Fibroblast of peridontal ligament (primary cell): ENCODE results near the gene CCL28.
"Not testable (repeated sequence)": the region's sequence is repeated elsewhere in the genome, so short reads cannot be mapped to it uniquely, and the experiment has no call there.

Source experiments
- DNase-seq: peaks from one replicate; pipeline ENCODE4 v3.0.0-alpha.2; 2010; ENCODE audit errors: extremely low read depth

CCL28 gene

DNA sequence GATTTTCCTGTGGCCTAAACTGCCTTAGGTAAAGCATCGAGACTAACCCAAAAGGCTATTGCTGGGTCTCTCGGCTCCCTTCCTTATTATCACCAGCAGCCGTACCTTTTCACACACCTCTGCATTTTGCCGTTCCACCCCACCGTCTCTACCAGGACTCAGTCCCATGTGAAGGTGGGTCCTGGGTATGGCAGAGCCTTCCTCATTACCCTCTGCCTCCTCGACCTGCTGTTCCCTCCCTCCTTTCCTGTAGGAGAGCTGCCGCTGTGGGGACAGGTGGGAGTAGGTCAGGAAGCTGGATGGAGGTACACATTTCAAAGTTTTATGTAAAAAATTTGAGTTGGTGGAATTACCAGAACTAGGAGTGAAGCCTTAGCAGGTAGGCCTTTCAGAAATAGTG, 1.8 kb downstream of the CCL28 start:
- DNase-seq: no peak

DNA sequence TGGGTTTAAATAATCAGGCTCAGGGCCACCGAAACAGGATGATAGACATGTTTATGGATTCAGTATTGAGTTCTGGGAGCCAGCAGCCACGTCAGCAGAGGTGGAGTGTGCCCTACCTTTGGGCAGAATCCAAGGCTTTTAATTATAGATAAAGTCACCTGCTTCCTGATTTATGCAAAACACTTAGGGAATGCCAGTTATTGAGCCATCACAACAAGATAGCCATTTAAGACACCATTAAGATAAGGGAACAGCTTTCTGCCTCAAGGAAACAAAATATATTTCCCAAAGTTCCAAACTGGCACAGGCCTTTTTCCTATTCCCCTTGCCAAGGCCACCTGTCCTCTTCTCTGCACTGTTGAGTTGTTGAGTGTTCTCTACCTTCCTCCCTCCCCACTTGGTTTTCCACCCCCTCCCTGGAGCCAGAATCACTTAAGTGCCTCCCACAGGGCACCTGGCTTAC, 2.4 kb downstream of the CCL28 start:
- DNase-seq: no peak

DNA sequence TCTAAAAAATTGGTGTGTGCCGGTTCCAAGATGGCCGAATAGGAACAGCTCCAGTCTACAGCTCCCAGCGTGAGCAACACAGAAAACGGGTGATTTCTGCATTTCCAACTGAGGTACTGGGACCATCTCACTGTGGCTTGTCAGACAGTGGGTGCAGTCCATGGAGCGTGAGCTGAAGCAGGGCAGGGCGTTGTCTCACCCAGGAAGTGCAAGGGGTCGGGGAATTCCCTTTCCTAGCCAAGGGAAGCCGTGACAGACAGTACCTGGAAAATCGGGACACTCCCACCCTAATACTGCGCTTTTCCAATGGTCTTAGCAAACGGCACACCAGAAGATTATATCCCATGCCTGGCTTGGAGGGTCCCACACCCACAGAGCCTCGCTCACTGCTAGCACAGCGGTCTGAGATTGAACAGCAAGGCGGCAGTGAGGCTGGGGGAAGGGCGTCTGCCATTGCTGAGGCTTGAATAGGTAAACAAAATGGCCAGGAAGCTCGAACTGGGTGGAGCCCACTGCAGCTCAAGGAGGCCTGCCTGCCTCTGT, 9.6 kb downstream of the CCL28 start:
- not testable (repeated sequence) for DNase-seq

DNA sequence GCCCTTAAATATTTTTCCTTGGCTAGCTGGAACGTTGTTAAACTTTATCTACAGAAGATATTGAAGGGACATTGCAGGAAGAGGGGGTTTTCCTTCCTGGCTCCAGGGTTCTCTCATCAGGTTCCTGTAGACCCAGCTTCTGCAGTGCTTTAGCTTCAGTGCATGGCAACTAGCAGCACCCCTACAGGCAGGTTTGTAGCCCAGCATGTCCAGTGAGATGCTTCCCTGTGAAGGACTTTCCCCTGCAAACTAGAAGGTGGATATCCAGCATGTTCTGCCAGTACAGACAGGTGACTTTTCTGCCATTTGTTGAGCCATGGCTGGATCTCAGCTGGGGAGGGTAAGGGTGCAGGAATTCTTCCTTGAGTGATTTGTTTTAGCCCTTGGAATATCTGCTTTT, 10.4 kb downstream of the CCL28 start:
- no peak for DNase-seq

DNA sequence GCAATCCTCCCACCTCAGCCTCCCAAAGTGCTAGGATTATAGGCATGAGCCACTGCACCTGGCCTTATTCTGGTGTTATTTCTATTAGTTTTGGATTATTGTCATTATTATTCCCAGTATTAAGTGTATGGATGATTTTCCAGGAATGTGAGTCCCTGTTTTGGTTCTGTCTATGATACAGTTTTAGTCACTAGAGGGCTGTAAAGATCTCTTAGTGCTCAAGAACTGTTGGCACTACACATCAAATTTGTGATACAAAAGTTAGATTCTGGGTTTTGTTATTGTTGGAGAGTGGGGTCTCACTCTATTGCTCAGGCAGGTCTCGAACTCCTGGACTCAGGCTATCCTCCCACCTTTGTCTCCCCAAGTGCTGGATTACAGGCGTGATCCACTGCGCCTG, 12.1 kb downstream of the CCL28 start:
- DNase-seq: peak; percentile 49

DNA sequence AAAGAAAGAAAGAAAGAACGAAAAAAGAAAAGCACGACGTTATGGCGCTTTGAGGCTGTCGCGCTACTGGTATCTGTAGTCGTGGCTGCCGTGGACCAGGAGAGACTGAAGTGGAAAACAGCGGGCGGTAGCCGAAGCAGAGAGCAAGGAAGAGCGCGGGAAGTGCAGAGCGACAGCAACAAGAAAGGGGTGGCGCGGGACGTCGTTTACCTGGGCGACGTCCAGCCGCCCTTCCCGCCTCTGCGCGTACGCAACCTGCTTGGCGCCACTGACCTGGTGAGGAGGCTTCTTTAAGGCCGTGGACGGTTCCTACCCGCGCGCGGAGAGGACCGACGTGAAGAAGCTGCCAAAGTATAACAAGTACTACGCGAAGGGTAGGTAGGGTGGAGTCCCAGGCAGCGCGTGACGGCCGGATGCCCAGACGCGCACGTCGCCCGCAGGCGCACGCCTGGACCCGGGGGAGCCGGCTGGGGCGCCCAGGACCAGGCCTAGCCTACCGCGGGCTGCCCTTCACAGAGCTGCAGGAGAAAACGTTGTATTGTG, 15.4 kb downstream of the CCL28 start:
- DNase-seq: peak; percentile 11

DNA sequence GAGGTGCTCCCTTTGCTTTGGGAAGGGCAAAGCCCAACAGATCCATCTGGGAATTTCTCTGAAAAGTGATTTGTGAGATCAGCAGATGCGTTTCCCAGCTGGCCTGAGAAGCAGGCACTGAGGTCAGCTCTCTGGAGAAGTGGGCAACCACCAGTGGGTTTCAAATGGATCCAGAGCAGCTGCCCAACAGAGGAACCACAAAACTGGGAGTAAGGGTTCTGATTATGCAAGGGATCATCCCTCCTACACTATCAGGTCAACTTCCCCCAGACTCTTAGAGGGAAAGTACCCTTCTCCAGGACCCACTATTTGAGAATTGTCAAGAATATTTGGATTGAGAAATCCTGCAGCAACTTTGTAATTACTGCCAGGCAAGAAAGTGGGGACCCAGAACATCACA, 21.7 kb downstream of the CCL28 start:
- no peak for DNase-seq

DNA sequence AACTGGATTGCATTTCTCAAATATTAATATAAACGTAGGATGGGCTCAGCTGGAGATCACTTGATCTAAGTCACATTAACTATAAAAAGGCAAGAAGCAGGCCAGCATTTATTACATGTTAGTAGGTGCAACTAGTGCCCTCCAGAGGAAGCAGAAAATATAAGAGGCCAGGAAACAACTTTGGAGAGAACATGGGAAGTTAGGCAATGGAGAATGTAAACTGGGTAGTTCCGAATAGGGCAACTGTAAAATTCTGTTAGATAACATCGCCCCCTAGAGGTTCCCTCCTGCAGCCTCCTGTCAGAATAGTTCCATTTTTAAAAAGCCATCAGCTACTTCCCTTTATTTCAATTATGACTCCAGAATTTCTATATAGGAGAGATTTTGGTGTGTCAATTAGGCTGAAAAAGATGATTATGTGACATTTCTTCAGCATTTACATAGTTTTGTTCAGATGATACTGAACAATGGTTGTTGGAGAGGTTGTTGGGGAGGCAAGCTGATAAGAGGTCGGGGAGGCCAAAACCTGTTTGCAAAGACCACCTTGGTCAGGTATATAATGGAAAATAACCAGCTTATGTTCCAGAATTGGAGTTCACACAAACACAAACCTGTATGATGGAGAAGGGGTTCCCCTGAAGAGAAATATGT, 22.4 kb downstream of the CCL28 start:
- DNase-seq: peak; percentile 96

DNA sequence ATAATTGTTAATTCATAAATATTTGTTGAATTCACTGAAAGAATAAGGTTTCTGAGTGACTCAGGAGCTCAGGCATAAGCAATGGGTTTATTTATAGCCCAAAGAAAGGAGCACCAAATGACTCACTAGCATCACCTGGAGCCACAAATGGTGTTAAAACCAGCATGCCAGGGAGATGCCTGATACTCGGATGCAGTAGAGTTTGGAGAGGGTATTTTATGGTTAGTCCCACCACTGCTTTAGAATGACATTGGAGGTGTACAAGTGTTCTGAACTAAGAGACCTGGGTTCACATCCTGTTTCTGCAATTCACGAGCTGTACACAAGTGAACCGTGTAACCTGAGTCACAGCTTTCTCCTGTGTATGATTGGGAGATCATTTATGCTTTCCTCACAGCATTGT, 25.2 kb downstream of the CCL28 start:
- no peak for DNase-seq

DNA sequence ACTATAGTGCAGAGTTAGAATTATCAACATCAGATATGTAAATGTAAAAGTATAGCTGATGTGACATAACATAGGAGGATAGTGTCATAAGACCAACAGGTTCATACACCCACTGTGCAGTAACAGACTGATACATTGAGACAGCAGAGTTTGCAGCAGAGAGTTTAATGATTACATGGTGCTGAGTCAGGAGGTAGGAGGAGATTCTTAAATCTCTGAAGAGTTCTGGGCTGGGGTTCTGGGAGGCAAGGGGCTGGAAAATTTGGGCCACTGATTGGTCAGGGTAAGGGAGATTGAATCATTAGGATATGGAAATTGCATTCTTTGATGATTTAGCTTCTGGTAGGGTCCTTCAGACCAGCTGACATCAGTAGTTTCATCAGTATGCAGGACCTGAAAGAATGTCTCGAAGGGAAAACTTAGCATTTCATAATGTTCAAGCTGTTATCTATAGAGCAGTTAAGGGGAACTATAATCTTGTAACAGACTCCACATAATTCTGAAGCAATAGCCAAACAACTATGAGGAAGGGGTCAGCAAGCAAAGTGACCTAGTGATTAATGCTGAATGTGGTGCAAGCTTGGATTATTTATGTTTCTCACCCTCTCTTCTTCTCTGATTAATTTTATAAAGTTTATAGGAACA, 35.6 kb downstream of the CCL28 start:
- DNase-seq: no peak

DNA sequence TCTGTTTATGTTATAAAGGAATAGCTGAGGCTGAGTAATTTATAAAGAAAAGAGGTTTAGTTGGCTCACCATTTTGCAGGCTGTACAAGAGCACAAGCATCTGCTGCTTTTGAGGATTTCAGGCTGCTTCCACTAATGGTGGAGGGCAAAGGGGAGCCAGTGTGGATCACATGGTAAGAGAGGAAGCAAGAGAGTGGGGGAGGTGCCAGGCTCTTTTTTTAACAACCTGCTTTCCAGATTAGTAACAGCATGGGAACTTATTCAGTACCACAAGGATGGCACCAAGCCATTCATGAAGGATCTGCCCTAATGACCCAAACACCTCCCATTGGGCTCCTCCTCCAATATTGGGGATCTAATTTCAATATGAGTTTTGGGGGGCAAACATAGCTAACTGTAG, 40.4 kb downstream of the CCL28 start:
- no peak for DNase-seq

DNA sequence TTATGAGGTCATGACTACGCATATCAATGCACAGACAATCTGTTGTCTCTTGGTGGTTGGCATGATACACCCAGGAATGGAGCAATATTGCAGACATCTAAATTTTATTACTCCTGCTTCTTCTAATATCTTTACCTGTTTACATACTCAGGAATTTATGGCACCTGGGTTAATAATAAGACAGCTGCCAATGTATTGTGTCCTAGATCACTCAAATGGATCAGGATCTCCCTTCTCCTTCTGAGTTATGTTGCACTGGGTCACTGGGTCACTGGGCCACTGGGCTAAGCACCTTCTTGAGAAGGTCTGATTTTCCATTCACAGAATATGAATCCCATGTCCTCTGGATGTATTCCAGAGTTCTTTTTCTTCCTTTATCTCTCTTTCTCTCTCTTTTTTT, 41.8 kb downstream of the CCL28 start:
- DNase-seq: no peak

DNA sequence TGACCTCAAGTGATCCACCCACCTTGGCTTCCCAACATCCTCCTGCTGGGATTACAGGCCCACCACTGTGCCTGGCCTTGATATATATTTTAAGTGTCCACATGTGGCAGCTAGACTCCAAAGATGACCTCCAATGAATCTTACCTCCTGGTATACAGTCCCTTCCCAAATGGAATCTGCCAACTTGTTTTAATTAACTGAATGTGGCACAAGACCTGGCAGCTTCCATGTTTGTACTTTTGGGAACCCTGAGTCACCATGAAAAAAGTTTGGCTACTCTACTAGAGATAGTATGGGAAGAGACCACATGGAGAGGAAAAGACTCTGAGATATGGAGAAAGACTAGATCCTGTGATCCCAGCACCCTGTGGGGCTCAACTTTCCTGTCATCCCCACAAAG, 42.5 kb downstream of the CCL28 start:
- peak; percentile 25 for DNase-seq

DNA sequence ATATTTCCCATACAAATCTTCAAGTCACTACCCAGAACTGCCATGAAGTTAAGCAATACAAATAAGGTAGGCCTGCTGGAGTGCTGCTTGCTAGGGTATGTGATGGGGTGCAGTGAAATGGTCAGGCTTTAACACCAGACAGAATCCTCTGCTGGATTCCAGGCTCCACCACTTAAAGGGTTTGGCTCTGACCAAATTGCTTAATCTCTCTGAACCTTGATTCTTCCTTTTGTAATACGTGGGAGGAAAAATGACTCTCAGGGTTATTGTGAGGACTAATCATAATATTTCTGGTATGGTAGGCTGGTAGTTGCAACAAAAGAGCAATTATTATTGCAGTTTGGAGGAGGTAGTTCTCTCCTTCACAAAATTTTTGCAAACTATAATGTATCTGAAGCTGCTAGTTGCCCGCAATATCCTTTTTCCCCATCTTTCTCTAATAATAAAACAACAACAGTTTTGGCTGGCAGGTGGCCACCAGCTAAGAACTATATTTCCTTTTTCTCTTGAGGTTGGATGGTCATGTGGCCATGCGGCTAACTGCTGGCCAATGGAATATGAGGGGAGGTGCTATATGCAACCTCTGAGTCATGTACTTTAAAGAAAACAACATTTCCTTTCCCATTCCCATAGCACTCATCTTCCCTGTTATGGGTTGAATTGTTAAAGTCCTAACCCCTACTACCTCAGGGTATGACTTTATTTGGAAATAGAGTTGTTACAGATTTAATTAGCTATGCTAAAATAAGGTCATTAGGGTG, 44.1 kb downstream of the CCL28 start:
- no peak for DNase-seq

DNA sequence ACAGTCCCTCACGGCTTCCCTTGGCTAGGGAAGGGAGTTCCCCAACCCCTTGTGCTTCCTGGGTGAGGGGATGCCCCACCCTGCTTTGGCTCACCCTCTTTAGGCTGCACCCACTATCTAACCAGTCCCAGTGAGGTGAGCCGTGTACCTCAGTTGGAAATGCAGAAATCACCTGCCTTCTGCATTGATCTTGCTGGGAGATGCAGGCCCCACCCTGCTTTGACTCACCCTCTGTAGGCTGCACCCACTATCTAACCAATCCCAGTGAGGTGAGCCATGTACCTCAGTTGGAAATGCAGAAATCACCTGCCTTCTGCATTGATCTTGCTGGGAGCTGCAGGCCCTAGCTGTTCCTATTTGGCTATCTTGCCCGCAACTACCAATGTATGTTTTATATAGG, 44.7 kb downstream of the CCL28 start:
- no peak for DNase-seq

DNA sequence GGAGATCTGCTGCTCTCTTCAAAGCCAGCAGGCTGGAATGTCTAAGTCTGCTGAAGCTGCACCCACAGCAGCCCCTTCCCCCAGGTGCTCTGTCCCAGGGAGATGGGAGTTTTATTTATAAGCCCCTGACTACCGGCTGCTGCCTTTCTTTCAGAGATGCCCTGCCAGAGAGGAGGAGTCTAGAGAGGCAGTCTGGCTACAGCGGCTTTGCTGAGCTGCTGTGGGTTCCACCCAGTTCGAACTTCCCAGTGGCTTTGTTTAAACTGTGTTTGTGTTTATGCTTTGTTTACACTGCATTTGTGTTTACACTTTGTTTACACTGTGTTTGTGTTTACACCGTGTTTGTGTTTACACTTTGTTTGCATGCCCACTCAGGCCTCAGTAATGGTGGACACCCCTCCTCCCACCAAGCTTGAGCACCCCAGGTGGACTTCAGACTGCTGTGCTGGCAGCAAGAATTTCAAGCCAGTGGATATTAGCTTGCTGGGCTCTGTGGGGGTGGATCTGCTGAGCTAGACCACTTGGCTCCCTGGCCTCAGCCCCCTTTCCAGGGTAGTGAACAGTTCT, 45.4 kb downstream of the CCL28 start:
- not testable (repeated sequence) for DNase-seq

DNA sequence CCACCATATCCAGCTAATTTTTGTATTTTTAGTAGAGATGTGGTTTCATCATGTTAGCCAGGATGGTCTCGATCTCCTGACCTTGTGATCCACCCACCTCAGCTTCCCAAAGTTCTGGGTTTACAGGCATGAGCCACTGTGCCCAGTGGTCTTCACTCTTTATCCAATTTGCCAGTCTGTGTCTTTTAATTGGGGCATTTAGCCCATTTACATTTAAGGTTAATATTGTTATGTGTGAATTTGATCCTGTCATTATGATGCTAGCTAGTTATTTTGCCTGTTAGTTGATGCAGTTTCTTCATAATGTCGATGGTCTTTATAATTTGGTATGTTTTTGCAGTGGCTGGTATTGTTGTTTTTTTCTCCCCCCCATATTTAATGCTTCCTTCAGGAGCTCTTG, 47.0 kb downstream of the CCL28 start:
- not testable (repeated sequence) for DNase-seq

DNA sequence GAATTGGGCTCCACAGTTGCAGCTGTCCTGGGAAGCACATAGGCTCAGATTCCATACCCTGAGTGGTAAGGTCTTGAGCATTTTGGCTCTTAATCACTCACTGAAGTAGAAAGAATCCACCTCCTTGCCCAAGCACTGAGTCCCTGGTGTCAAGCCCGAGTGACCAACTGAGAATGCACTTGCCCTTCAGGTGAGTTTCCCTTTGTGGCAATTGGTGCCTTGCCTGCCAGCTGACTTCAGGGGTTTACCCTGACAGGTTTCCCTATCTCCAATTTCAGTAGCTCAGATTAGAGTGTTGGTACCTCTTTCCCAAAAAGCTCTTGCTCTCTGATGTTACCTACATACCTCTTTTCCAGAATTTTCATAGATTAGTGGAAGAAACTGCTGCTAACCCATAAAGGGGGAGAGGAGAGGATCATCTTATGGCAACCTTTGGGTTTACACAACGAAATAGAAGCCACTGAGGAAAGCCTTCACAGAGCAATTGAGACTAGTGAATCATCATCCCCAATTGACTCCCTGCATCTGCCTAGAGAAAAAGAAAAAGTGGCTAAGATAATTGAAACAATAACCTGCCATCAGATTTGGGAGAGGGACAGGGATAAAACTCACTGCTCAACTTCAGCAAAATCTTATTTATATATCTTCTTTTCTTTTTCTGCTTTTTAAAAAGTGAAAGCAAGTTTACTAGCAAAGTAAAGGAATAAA, 48.6 kb downstream of the CCL28 start:
- no peak for DNase-seq

DNA sequence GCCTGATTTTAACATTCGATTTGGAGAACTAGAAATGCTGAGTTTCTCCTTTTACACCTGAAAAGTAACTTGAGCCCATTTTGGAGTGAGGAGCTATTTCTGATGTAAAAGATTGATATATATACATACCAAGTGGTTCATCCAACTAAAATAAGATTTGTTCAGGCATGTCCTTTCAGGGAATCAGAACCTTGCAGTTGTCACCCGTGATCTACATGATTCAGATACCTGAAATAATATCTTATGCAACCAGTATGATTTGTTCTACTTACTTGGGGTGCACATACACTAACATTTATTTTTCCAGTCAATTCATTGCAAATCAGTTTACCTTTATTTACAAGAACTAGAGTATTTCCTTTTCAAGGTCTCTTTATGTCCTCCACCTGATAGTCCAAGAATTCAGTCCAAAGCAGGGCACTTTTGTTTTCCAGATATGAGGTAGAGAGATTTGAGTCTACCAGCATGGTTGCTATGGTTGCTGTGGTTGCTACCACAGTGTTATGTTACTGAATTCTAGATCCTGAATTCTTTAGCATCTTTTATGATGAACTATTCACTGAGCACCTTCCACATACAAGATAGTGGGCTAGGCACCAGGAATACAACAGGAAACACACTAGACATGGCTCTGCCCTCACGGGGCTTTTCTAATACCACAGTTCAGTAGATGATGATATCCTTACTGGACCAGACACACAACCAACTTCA, 49.3 kb downstream of the CCL28 start:
- DNase-seq: no peak

DNA sequence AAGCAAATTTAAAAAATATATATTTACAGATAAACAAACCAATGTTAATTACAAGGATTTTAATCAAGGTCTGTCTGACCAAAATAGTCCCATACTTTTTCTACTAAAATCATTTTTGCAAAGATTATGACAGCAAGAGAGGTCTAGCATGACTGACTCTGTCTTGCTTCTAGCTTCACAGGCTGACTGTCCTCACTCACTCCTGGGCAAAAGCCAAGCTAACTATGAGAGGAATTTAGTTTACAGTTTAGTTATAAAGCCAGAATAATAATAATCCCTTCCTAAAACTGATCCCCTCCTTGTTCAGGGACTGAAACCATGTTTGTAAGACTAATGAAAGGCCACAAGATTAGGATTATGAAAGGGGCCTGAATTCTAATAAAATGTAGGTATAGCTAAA, 53.5 kb downstream of the CCL28 start:
- DNase-seq: no peak

DNA sequence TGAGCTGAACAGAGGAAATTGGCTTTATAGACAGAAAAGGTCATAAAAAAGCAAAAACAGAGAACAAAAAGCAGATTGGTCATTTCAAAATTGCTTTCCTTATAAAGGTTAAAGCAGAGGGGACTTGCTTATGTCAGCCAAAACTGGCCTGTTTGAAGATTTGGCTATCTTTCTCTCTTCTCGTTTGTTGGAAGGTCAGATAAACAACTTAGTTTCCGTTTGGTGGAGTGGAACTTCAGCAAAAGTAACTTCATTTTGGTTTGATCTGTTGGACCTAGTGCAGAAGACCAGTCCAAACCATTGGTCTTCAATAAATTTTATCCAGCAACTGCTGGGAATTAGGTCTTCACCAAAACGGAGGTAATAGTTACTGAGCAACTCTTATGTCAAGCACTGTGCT, 53.9 kb downstream of the CCL28 start:
- no peak for DNase-seq
